Prostate gland (tissue), 2 donors: ENCODE data around the gene ETV6.

ENCODE experiments used
- POLR2A ChIP-seq: fragments of 450-650 bp; IDR thresholded peaks from one replicate; pipeline ENCODE4 v1.6.1; 2016; ENCODE audit warnings: antibody characterized with exemption, mild to moderate bottlenecking
- POLR2AphosphoS5 ChIP-seq: sonication (generic); formaldehyde crosslinking; IDR thresholded peaks from one replicate; pipeline ENCODE4 v1.6.1; 2017; ENCODE audit warnings: antibody characterized with exemption
- TF ChIP-seq, protein P1 (sequence below), 4 experiments: fragments of 200-600 bp in 2 of 4; fragments of 450-650 bp in 2 of 4; sonication (generic) in 2 of 4; IDR thresholded peaks; 1 replicate in 3 of 4; 2 replicates in 1 of 4; pipeline ENCODE4 v1.5.1; 2016 to 2019; ENCODE audit warnings: antibody characterized with exemption in 4 of 4, mild to moderate bottlenecking in 2 of 4, moderate library complexity in 2 of 4

DNA sequence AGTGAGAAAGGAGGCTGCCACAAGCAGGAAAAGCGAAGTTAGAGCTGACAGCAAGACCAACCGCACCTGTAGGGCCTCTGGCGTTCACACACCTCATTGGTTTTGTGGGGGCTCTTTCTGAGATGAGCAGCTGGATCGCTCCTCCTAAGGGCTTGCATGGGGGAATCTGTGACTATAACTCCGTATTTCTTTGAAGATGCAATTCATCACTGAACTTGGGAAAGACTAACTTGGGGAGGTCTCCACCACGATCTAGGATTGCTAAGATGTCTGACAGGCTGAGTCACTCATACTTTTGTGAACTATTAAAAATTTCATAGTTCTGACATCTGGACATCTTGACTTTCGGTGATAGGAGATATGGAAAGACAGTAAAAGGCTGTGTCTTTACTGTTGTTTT, 173.6 kb downstream of the ETV6 start:
- TF ChIP-seq, protein P1, sequence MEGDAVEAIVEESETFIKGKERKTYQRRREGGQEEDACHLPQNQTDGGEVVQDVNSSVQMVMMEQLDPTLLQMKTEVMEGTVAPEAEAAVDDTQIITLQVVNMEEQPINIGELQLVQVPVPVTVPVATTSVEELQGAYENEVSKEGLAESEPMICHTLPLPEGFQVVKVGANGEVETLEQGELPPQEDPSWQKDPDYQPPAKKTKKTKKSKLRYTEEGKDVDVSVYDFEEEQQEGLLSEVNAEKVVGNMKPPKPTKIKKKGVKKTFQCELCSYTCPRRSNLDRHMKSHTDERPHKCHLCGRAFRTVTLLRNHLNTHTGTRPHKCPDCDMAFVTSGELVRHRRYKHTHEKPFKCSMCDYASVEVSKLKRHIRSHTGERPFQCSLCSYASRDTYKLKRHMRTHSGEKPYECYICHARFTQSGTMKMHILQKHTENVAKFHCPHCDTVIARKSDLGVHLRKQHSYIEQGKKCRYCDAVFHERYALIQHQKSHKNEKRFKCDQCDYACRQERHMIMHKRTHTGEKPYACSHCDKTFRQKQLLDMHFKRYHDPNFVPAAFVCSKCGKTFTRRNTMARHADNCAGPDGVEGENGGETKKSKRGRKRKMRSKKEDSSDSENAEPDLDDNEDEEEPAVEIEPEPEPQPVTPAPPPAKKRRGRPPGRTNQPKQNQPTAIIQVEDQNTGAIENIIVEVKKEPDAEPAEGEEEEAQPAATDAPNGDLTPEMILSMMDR (IDR thresholded peaks at IDR 0.05) = no peak
- TF ChIP-seq POLR2A (no peak), POLR2AphosphoS5 (no peak)
